WTC11 (cell line): ENCODE results near the gene H6PD. TPM values are rescaled to one million over a fixed set of nuclear protein-coding genes. Genes with fewer than 3 reads are reported as not detected.

ENCODE experiments used
- ATAC-seq: fragments of 200-7000 bp; cut with Tn5 transposase; 2 replicates; pipeline ENCODE4 v1.10.0; 2021; ENCODE audit warnings: mild to moderate bottlenecking, moderate library complexity
- CTCF ChIA-PET: fragments of 300-600 bp; sonication (Branson Sonifier 250); formaldehyde crosslinking; loops from one replicate; lab custom pipeline; 2021; ENCODE audit warnings: antibody characterized with exemption; lab: Charles Lee
- POLR2A ChIA-PET: fragments of 350-600 bp; sonication (Branson Sonifier 250); formaldehyde crosslinking; loops from one replicate; lab custom pipeline; 2021; ENCODE audit warnings: antibody characterized with exemption; lab: Charles Lee
- DNase-seq: peaks from one replicate; pipeline ENCODE4 v3.0.0; 2021; ENCODE audit warnings: low spot score
- H3K27ac Mint-ChIP-seq: 2 replicates; pipeline ENCODE4 v1.8.0; 2021; ENCODE audit warnings: mixed read lengths
- H3K27me3 Mint-ChIP-seq: 2 replicates; pipeline ENCODE4 v1.8.0; 2021; ENCODE audit warnings: low read depth, mild to moderate bottlenecking, moderate library complexity, mixed read lengths
- H3K36me3 Mint-ChIP-seq: 2 replicates; pipeline ENCODE4 v1.8.0; 2021; ENCODE audit warnings: mixed read lengths
- H3K4me1 Mint-ChIP-seq: 2 replicates; pipeline ENCODE4 v1.8.0; 2022; ENCODE audit warnings: mixed read lengths
- H3K4me3 Mint-ChIP-seq: 2 replicates; pipeline ENCODE4 v1.8.0; 2021; ENCODE audit warnings: mild to moderate bottlenecking, moderate library complexity, mixed read lengths
- H3K9me3 Mint-ChIP-seq: 2 replicates; pipeline ENCODE4 v1.8.0; 2021; ENCODE audit warnings: mixed read lengths
- E2F5 ChIP-seq: sonication (generic); formaldehyde crosslinking; IDR thresholded peaks from 2 replicates; pipeline ENCODE4 v1.8.1; 2022; ENCODE audit warnings: mild to moderate bottlenecking, moderate library complexity, missing genetic modification reagents
- ETV6 ChIP-seq: sonication (generic); formaldehyde crosslinking; IDR thresholded peaks from 2 replicates; pipeline ENCODE4 v1.8.1; 2022; ENCODE audit warnings: mild to moderate bottlenecking, missing genetic modification reagents
- FOXK1 ChIP-seq: sonication (generic); formaldehyde crosslinking; IDR thresholded peaks from 2 replicates; pipeline ENCODE4 v1.8.0; 2022; ENCODE audit warnings: mild to moderate bottlenecking, moderate library complexity, missing genetic modification reagents
- FOXP1 ChIP-seq: sonication (generic); formaldehyde crosslinking; IDR thresholded peaks from 2 replicates; pipeline ENCODE4 v1.8.0; 2022; ENCODE audit warnings: missing genetic modification reagents, mild to moderate bottlenecking, moderate library complexity, borderline replicate concordance
- GTF2I ChIP-seq: fragments of 250-450 bp; sonication (Bioruptor Pico); conservative IDR thresholded peaks from 2 replicates; pipeline ENCODE4 v1.4.0; 2021; ENCODE audit warnings: mild to moderate bottlenecking
- HMGA2 ChIP-seq: fragments of 250-450 bp; sonication (Bioruptor Pico); IDR thresholded peaks from 2 replicates; pipeline ENCODE4 v1.4.0; 2021; ENCODE audit warnings: mild to moderate bottlenecking, moderate library complexity
- HMGXB4 ChIP-seq: sonication (generic); formaldehyde crosslinking; IDR thresholded peaks from 2 replicates; pipeline ENCODE4 v1.8.1; 2023; ENCODE audit warnings: mild to moderate bottlenecking, moderate library complexity, missing genetic modification reagents
- JUN ChIP-seq: sonication (generic); formaldehyde crosslinking; IDR thresholded peaks from 2 replicates; pipeline ENCODE4 v1.8.0; 2023; ENCODE audit warnings: mild to moderate bottlenecking, missing genetic modification reagents
- KAT7 ChIP-seq: sonication (generic); formaldehyde crosslinking; IDR thresholded peaks from 2 replicates; pipeline ENCODE4 v1.8.1; 2023; ENCODE audit warnings: missing genetic modification reagents, mild to moderate bottlenecking, borderline replicate concordance
- MXD4 ChIP-seq: fragments of 250-450 bp; sonication (Bioruptor Pico); IDR thresholded peaks from 2 replicates; pipeline ENCODE4 v1.8.0; 2021; ENCODE audit warnings: mild to moderate bottlenecking, moderate library complexity, borderline replicate concordance
- NFE2L1 ChIP-seq: sonication (generic); formaldehyde crosslinking; IDR thresholded peaks from 2 replicates; pipeline ENCODE4 v1.8.1; 2023; ENCODE audit warnings: missing genetic modification reagents
- NFYB ChIP-seq: sonication (generic); formaldehyde crosslinking; conservative IDR thresholded peaks from 2 replicates; pipeline ENCODE4 v1.8.0; 2022; ENCODE audit warnings: low read depth, missing genetic modification reagents
- NR3C1 ChIP-seq: sonication (generic); formaldehyde crosslinking; conservative IDR thresholded peaks from 2 replicates; pipeline ENCODE4 v1.8.1; 2023; ENCODE audit warnings: low read depth, mild to moderate bottlenecking, missing genetic modification reagents
- RORB ChIP-seq: fragments of 250-450 bp; sonication (Bioruptor Pico); IDR thresholded peaks from 2 replicates; pipeline ENCODE4 v1.9.0; 2021; ENCODE audit warnings: mild to moderate bottlenecking
- SMAD4 ChIP-seq: sonication (generic); formaldehyde crosslinking; IDR thresholded peaks from 2 replicates; pipeline ENCODE4 v1.8.0; 2022; ENCODE audit warnings: mild to moderate bottlenecking, missing genetic modification reagents
- total RNA-seq: library from RNA; stranded (reverse); gene quantifications from 3 replicates; pipeline ENCODE4 v1.2.3, GENCODE V29; 2021
- TF ChIP-seq, protein P1 (sequence below): sonication (generic); formaldehyde crosslinking; conservative IDR thresholded peaks from 2 replicates; pipeline ENCODE4 v1.8.1; 2023; ENCODE audit warnings: mild to moderate bottlenecking, low read depth, missing genetic modification reagents, moderate library complexity
- TF ChIP-seq, protein P2 (sequence below): fragments of 250-450 bp; sonication (Bioruptor Pico); IDR thresholded peaks from 2 replicates; pipeline ENCODE4 v1.9.0; 2021; ENCODE audit warnings: mild to moderate bottlenecking
- TF ChIP-seq, protein P3 (sequence below): sonication (generic); formaldehyde crosslinking; IDR thresholded peaks from 2 replicates; pipeline ENCODE4 v1.8.0; 2023; ENCODE audit warnings: mild to moderate bottlenecking, missing genetic modification reagents
- TF ChIP-seq, protein P4 (sequence below): sonication (generic); formaldehyde crosslinking; IDR thresholded peaks from 2 replicates; pipeline ENCODE4 v1.8.1; 2023; ENCODE audit warnings: mild to moderate bottlenecking, missing genetic modification reagents

H6PD gene
- total RNA-seq, 1 experiment from 2014 or later = 7.4 TPM

- TF ChIP-seq, protein P1, sequence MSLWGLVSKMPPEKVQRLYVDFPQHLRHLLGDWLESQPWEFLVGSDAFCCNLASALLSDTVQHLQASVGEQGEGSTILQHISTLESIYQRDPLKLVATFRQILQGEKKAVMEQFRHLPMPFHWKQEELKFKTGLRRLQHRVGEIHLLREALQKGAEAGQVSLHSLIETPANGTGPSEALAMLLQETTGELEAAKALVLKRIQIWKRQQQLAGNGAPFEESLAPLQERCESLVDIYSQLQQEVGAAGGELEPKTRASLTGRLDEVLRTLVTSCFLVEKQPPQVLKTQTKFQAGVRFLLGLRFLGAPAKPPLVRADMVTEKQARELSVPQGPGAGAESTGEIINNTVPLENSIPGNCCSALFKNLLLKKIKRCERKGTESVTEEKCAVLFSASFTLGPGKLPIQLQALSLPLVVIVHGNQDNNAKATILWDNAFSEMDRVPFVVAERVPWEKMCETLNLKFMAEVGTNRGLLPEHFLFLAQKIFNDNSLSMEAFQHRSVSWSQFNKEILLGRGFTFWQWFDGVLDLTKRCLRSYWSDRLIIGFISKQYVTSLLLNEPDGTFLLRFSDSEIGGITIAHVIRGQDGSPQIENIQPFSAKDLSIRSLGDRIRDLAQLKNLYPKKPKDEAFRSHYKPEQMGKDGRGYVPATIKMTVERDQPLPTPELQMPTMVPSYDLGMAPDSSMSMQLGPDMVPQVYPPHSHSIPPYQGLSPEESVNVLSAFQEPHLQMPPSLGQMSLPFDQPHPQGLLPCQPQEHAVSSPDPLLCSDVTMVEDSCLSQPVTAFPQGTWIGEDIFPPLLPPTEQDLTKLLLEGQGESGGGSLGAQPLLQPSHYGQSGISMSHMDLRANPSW (CRISPR knock-in tag) = no peak
- TF ChIP-seq SMAD4 (CRISPR knock-in tag) (no peak), NR3C1 (CRISPR knock-in tag) (no peak), NFYB (CRISPR knock-in tag) (no peak), NFE2L1 (CRISPR knock-in tag) (no peak), HMGXB4 (CRISPR knock-in tag) (no peak), FOXK1 (CRISPR knock-in tag) (no peak), JUN (CRISPR knock-in tag) (no peak)
Observed at GRCh38 chr1:9309991-9310390, 75.4 kb downstream of the H6PD start (continued).

DNA sequence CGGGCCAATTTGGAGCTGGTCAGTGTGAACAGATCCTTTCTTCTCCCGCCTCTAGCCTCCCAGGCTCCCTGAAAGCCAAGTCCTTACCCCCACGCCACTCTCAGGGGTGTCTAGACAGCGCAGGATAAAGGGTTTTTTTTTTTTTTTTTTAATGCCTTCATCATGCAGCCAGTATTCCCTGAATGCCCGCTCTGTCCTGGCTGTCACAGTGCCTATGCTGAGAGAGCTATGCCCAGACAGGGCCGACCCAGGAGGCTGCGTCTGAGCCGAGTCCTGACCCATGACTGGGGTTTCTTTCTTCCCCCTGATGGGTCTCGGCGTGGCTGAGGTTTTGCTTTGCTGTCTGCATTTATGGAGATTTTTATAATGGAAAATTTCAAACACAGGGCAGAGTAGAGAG lies 76.5 kb downstream of the H6PD start:
- DNase-seq (no peak), ATAC-seq (no peak)
- CTCF ChIA-PET = interaction anchor here (1.0 kb wide), 1 partner anchor 44 kb away, joined by 3 read pairs; no protein-coding TSS in a partner anchor
- no peaks in the 10 kb centered on the region for H3K4me1 Mint-ChIP-seq
- no peak overlapping the region for H3K4me3 Mint-ChIP-seq
- H3K36me3 Mint-ChIP-seq = no peaks in the 10 kb centered on the region
- no peaks in the 10 kb centered on the region for H3K27me3 Mint-ChIP-seq
- no peaks in the 10 kb centered on the region for H3K9me3 Mint-ChIP-seq
- H3K27ac Mint-ChIP-seq = no peak overlapping the region
- TF ChIP-seq, protein P2, sequence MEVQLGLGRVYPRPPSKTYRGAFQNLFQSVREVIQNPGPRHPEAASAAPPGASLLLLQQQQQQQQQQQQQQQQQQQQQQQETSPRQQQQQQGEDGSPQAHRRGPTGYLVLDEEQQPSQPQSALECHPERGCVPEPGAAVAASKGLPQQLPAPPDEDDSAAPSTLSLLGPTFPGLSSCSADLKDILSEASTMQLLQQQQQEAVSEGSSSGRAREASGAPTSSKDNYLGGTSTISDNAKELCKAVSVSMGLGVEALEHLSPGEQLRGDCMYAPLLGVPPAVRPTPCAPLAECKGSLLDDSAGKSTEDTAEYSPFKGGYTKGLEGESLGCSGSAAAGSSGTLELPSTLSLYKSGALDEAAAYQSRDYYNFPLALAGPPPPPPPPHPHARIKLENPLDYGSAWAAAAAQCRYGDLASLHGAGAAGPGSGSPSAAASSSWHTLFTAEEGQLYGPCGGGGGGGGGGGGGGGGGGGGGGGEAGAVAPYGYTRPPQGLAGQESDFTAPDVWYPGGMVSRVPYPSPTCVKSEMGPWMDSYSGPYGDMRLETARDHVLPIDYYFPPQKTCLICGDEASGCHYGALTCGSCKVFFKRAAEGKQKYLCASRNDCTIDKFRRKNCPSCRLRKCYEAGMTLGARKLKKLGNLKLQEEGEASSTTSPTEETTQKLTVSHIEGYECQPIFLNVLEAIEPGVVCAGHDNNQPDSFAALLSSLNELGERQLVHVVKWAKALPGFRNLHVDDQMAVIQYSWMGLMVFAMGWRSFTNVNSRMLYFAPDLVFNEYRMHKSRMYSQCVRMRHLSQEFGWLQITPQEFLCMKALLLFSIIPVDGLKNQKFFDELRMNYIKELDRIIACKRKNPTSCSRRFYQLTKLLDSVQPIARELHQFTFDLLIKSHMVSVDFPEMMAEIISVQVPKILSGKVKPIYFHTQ = no peak
- TF ChIP-seq FOXP1 (CRISPR knock-in tag) (no peak), KAT7 (CRISPR knock-in tag) (no peak), RORB (CRISPR knock-in tag) (no peak)
- TF ChIP-seq, protein P3, sequence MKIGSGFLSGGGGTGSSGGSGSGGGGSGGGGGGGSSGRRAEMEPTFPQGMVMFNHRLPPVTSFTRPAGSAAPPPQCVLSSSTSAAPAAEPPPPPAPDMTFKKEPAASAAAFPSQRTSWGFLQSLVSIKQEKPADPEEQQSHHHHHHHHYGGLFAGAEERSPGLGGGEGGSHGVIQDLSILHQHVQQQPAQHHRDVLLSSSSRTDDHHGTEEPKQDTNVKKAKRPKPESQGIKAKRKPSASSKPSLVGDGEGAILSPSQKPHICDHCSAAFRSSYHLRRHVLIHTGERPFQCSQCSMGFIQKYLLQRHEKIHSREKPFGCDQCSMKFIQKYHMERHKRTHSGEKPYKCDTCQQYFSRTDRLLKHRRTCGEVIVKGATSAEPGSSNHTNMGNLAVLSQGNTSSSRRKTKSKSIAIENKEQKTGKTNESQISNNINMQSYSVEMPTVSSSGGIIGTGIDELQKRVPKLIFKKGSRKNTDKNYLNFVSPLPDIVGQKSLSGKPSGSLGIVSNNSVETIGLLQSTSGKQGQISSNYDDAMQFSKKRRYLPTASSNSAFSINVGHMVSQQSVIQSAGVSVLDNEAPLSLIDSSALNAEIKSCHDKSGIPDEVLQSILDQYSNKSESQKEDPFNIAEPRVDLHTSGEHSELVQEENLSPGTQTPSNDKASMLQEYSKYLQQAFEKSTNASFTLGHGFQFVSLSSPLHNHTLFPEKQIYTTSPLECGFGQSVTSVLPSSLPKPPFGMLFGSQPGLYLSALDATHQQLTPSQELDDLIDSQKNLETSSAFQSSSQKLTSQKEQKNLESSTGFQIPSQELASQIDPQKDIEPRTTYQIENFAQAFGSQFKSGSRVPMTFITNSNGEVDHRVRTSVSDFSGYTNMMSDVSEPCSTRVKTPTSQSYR = no peak
- POLR2A ChIA-PET = interaction anchor here (0.6 to 0.7 kb wide), 2 partner anchors 109 to 329 kb away, joined by 5 to 6 read pairs; no protein-coding TSS in a partner anchor

- H3K36me3 Mint-ChIP-seq = no peaks in the 10 kb centered on the region
- no peak for TF ChIP-seq E2F5 (CRISPR knock-in tag)
- TF ChIP-seq, protein P4, sequence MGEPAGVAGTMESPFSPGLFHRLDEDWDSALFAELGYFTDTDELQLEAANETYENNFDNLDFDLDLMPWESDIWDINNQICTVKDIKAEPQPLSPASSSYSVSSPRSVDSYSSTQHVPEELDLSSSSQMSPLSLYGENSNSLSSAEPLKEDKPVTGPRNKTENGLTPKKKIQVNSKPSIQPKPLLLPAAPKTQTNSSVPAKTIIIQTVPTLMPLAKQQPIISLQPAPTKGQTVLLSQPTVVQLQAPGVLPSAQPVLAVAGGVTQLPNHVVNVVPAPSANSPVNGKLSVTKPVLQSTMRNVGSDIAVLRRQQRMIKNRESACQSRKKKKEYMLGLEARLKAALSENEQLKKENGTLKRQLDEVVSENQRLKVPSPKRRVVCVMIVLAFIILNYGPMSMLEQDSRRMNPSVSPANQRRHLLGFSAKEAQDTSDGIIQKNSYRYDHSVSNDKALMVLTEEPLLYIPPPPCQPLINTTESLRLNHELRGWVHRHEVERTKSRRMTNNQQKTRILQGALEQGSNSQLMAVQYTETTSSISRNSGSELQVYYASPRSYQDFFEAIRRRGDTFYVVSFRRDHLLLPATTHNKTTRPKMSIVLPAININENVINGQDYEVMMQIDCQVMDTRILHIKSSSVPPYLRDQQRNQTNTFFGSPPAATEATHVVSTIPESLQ (CRISPR knock-in tag) = no peak
- no peak for TF ChIP-seq HMGA2 (CRISPR knock-in tag)
- TF ChIP-seq SMAD4 (CRISPR knock-in tag) = no peak
- TF ChIP-seq GTF2I (CRISPR knock-in tag) = no peak
- no peak for TF ChIP-seq ETV6 (CRISPR knock-in tag)
- TF ChIP-seq MXD4 = no peak
- ChIA-PET POLR2A (interaction anchor here (0.6 kb wide), 1 partner anchor 328 kb away, joined by 5 read pairs; no protein-coding TSS in a partner anchor), CTCF (no interaction called here)
- no peaks in the 10 kb centered on the region for H3K9me3 Mint-ChIP-seq
- no peak for DNase-seq
- H3K27me3 Mint-ChIP-seq = no peaks in the 10 kb centered on the region
- no peak overlapping the region for H3K27ac Mint-ChIP-seq
- H3K4me3 Mint-ChIP-seq = no peak overlapping the region
- ATAC-seq = no peak
- H3K4me1 Mint-ChIP-seq = no peaks in the 10 kb centered on the region
Observed at GRCh38 chr1:9311479-9311878, 76.9 kb downstream of the H6PD start.
